NCI-H774 (cell line): ENCODE data around the gene PCYT2.

Source experiments
- DNase-seq: peaks from one replicate; lab custom pipeline; 2025; lab: John Stamatoyannopoulos, UW

PCYT2 gene

GRCh38 chr17:81851423-81851822 is 59.8 kb downstream of the PCYT2 start:
- no peak for DNase-seq
